Heart right ventricle (tissue), 16 donors: ENCODE data around the gene UFSP2. TPM values are rescaled to one million over a fixed set of nuclear protein-coding genes. Genes with fewer than 3 reads are reported as not detected.

Experiments used
- ATAC-seq, 8 donors: fragments of 200-7000 bp; cut with Tn5 transposase; one replicate each; pipeline ENCODE4 v1.9.1; 2020; ENCODE audit warnings: mild to moderate bottlenecking in 8 of 8, moderate library complexity in 8 of 8, moderate number of reproducible peaks in 1 of 8
- DNase-seq, 2 donors: peaks; one replicate each; pipeline ENCODE4 v3.0.0-alpha.2; 2020
- H3K27ac ChIP-seq, 10 donors: fragments of 200-600 bp; sonication (generic) in 2 of 10; one replicate each; pipeline versions ENCODE4 v1.5.0 to v1.8.0; 2020 to 2022; ENCODE audit warnings: mild to moderate bottlenecking in 3 of 10
- H3K27me3 ChIP-seq, 7 donors: fragments of 200-600 bp; one replicate each; pipeline ENCODE4 v1.8.0; 2021 to 2022; ENCODE audit warnings: mild to moderate bottlenecking in 2 of 7
- H3K36me3 ChIP-seq, 9 donors: fragments of 200-600 bp; sonication (generic) in 1 of 9; one replicate each; pipeline versions ENCODE4 v1.5.0 to v1.8.0; 2020 to 2022; ENCODE audit warnings: mild to moderate bottlenecking in 2 of 9
- H3K4me1 ChIP-seq, 9 donors: fragments of 200-600 bp; sonication (generic) in 1 of 9; one replicate each; pipeline versions ENCODE4 v1.5.0 to v1.8.0; 2020 to 2022; ENCODE audit warnings: mild to moderate bottlenecking in 4 of 9
- H3K4me3 ChIP-seq, 10 donors: fragments of 200-600 bp; sonication (generic) in 2 of 10; one replicate each; pipeline versions ENCODE4 v1.5.0 to v1.8.0; 2020 to 2022; ENCODE audit warnings: mild to moderate bottlenecking in 7 of 10, moderate library complexity in 2 of 10
- H3K9me3 ChIP-seq, 11 donors: fragments of 200-600 bp in 10 of 11; sonication (generic) in 2 of 11; one replicate each; pipeline versions ENCODE4 v1.5.0 to v1.8.0; 2013 to 2022; ENCODE audit warnings: mild to moderate bottlenecking in 2 of 11, control low read depth in 1 of 11, moderate library complexity in 1 of 11
- CTCF ChIP-seq, 9 donors: fragments of 200-600 bp; sonication (generic) in 2 of 9; IDR thresholded peaks; one replicate each; pipeline versions ENCODE4 v1.5.0 to v1.8.0; 2021 to 2022; ENCODE audit warnings: antibody characterized with exemption in 9 of 9, mild to moderate bottlenecking in 5 of 9, moderate library complexity in 1 of 9
- WGBS, 2 donors: extraction: QIAGEN DNeasy Blood & Tissue Kit; methylation state at CpG; one replicate each; pipeline ENCODE4 v1.1.7; 2013; ENCODE audit warnings: inconsistent platforms in 1 of 2; 5-methylcytosine and 5-hydroxymethylcytosine counted together
- intact Hi-C, 10 donors: fragments of 100-400 bp; cut with DNase I; formaldehyde crosslinking; loops; one replicate each; pipeline versions ENCODE4 v1.11.1 to v1.14.2; 2022
- polyA plus RNA-seq, 2 donors: library from polyadenylated mRNA; stranded (reverse); fragments of 200-250 nt; gene quantifications; one replicate each; pipeline ENCODE4 v1.2.3, GENCODE V29; 2013
- total RNA-seq, 10 donors: library from RNA; stranded (reverse); fragmentation: NEBNext Ultra II Directional in 3 of 10; extraction: Animal tissue kit (Norgen Biotek cat#: 25700) in 3 of 10; gene quantifications; one replicate each; pipeline versions ENCODE4 v1.2.1 to v1.2.4, GENCODE V29; 2021 to 2023
- donor health status: Arrhythmogenic right ventricular cardiomyopathy.
- donor health status: ischemic (EF 13 %, LVEDD 7.1; RV severe dilation, severe dysfunction).
- donor health status: healthy with polysubstance abuse.
- donor health status: DM: no; HTN: yes; CAD: no.
- donor health status: DM: no; HTN: no; CAD: no.
- donor health status: ischemic (EF 25% LVEDD 6.9; RV normal size, moderate dysfunction).
- donor health status: ischemic (EF 25% LVEDD 5.7; RV mildly dilated, moderate dysfunction).
- donor health status: healthy.
- donor health status: DM: yes; HTN: yes; CAD: no.
- donor health status: Ischemic cardiomyopathy.
- donor health status: ischemic (EF 35%, LVEDD 5.7; RV mildly dilated, moderate dysfunction).
- donor health status: nonischemic (EF 11% LVEDD 7.7; RV severe dilation, severe dysfunction).
- donor health status: DM: yes; HTN: yes; CAD: no.
- donor health status: PGD.
- donor health status: ischemic (EF 29% LVEDD 5.4; RV normal size, mild dysfunction).
- donor health status: nonischemic (EF 23%, LVEDD 6.1; RV moderate dilation, normal function).

Gene UFSP2
- total and polyA plus RNA-seq, 12 donors, result 16.5 to 52.4 (median 41.8) TPM

DNA sequence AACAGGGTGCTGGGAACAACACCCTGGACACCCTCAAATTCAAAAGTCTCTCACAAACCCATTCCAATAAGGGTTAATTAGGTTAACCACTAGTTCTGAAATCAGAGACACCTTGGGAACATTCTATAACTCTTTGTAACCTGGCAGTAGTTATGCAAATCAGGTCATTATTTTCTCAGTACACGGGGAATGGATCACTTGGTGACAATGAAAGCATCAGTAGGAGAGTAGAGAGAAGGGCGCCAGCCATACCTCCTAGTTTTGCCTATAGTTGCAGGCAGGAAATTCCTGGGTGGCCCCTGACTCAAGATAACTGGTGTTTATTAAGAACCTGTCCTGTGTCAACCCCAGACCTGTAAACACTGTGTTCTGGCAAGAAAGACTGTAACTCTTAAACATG lies 43.2 kb upstream of the UFSP2 start:
- 84 to 90% methylated on average over 2 of the region's 2 CpGs for WGBS, 2 donors
- intact Hi-C loops, result loop anchor here in 1 of 10 donors (5.0 kb wide), 1 partner anchor 42 kb away; the partner anchor contains the start of gene UFSP2
- ATAC-seq, result no peak

DNA sequence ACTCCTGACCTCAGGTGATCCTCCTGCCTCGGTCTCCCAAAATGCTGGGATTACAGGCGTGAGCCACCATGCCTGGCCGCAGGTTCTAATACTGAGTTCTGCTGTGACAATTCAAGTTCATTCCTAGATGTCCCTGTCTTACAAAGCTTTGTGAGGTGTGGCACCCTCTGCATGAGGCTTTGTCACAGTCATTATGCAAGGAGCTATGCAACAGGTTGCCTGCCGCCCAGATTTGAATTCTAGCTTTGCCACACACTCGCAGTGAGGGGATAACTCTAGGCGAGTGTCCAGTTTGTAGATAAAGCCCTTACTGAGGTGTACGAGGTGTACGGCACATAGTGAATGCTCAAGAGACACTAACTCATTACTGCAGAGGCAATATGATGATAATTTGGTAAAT lies 42.2 kb upstream of the UFSP2 start:
- ATAC-seq, result no peak
- peaks cover 0 to 29% (median 0%) of the 10 kb centered on the region in 7 donors for H3K27me3 ChIP-seq
- peaks cover 0 to 22% (median 12%) of the 10 kb centered on the region in 9 donors for H3K4me1 ChIP-seq
- no peak overlapping the region for H3K27ac ChIP-seq
- DNase-seq, result no peak
- WGBS, 2 donors, result 82 to 89% methylated on average over 8 of the region's 8 CpGs
- H3K9me3 ChIP-seq, result no peaks in the 10 kb centered on the region
- no peak for TF ChIP-seq CTCF (IDR thresholded peaks at IDR 0.05)
- intact Hi-C loops, result loop anchor here in 1 of 10 donors (5.0 kb wide), 1 partner anchor 41 kb away; the partner anchor contains the start of gene UFSP2
- H3K4me3 ChIP-seq, result no peak overlapping the region
- H3K36me3 ChIP-seq, result no peaks in the 10 kb centered on the region

More for the DNA sequence above, 43.2 kb upstream of the UFSP2 start:
- TF ChIP-seq CTCF (IDR thresholded peaks at IDR 0.05), result no peak
- Histone ChIP-seq H3K27ac (no peak overlapping the region), H3K9me3 (no peaks in the 10 kb centered on the region), H3K4me1 (peaks cover 0 to 22% (median 12%) of the 10 kb centered on the region in 9 donors), H3K36me3 (no peaks in the 10 kb centered on the region), H3K27me3 (peaks cover 0 to 37% (median 0%) of the 10 kb centered on the region in 7 donors), H3K4me3 (no peak overlapping the region)
- no peak for DNase-seq

DNA sequence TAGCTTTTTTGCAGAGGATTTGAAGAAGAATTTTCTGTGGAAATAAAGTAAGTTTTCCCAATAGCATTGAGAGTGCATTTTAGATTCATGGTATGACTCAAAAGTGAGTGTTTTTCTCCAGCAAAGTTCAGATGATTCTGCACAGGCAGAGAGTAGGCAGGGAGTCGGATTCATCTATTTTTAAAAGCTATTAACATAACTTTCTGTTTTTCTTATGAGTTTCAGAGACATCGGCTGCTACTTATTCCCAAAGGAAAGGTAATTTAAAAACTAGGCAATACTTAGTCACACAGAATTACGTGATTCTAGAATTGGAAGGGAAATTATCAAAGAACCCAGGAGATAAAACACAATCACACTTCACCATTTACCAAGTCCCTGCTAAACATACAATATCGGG lies 41.3 kb upstream of the UFSP2 start:
- intact Hi-C loops, result loop anchor here in 1 of 10 donors (5.0 kb wide), 1 partner anchor 40 kb away; the partner anchor contains the start of gene UFSP2
- WGBS, 2 donors, result 57 to 73% methylated on average over 4 of the region's 4 CpGs
- Histone ChIP-seq H3K4me1 (peaks cover 0 to 16% (median 10%) of the 10 kb centered on the region in 9 donors), H3K27ac (no peak overlapping the region), H3K27me3 (peaks cover 0 to 20% (median 0%) of the 10 kb centered on the region in 7 donors), H3K36me3 (no peaks in the 10 kb centered on the region), H3K4me3 (no peak overlapping the region), H3K9me3 (no peaks in the 10 kb centered on the region)
- DNase-seq, result no peak
- ATAC-seq, result no peak
- TF ChIP-seq CTCF (IDR thresholded peaks at IDR 0.05), result no peak

DNA sequence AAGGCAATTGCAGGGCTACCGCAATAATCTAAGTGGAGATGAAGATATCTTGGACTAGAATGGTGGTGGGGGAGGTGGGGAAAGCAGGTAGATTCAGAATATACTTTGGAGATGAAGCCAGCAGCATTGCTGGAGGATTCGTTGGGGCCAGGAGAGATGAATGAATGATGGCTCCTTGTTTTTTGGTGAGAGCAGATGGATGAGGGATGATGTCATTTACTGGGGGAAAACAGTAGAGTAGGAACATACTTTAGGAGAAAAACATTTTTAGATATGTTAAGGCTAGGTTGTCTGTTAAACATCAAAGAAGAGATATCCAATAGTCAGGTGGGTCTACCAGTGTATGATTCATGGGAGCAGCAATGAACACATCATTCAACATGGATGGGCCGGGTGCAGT lies 39.9 kb upstream of the UFSP2 start:
- H3K27me3 ChIP-seq, result peaks cover 0 to 12% (median 0%) of the 10 kb centered on the region in 7 donors
- no peaks in the 10 kb centered on the region for H3K9me3 ChIP-seq
- DNase-seq, result no peak
- H3K4me3 ChIP-seq, result no peak overlapping the region
- H3K4me1 ChIP-seq, result peaks cover 0 to 9% (median 6%) of the 10 kb centered on the region in 9 donors
- intact Hi-C loops, result loop anchor here in 1 of 10 donors (5.0 kb wide), 1 partner anchor 38 kb away; the partner anchor contains the start of gene UFSP2
- H3K36me3 ChIP-seq, result no peaks in the 10 kb centered on the region
- no peak for TF ChIP-seq CTCF (IDR thresholded peaks at IDR 0.05)
- 94 to 95% methylated on average over 3 of the region's 3 CpGs for WGBS, 2 donors
- no peak for ATAC-seq
- no peak overlapping the region for H3K27ac ChIP-seq
